ENCODE measurements around the gene HIF3A.

DNA sequence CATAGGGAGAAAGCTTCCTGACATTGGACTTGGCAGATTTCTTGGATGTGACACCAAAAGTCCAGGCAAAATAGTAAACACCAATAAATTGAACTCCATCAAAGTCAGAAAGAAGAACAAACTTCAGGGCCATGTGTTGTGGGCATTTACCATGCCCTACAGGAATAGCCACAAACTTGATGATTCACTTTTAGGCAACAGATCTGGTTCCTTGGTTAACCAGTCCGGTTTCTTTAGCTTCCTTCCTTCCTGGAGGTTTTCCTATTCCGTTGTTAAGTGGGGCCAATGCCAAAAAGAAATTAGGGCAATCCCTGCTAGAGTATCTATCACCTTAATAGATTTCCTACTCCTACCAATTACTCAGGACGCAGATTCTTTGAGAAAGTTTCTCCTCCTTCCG is 42.1 kb upstream of the HIF3A start:
- TF ChIP-seq ZNF274 (IDR thresholded peaks at IDR 0.05; ENCODE audit: low read depth, low read length), result no peak
- TF ChIP-seq, protein P1, sequence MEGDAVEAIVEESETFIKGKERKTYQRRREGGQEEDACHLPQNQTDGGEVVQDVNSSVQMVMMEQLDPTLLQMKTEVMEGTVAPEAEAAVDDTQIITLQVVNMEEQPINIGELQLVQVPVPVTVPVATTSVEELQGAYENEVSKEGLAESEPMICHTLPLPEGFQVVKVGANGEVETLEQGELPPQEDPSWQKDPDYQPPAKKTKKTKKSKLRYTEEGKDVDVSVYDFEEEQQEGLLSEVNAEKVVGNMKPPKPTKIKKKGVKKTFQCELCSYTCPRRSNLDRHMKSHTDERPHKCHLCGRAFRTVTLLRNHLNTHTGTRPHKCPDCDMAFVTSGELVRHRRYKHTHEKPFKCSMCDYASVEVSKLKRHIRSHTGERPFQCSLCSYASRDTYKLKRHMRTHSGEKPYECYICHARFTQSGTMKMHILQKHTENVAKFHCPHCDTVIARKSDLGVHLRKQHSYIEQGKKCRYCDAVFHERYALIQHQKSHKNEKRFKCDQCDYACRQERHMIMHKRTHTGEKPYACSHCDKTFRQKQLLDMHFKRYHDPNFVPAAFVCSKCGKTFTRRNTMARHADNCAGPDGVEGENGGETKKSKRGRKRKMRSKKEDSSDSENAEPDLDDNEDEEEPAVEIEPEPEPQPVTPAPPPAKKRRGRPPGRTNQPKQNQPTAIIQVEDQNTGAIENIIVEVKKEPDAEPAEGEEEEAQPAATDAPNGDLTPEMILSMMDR (IDR thresholded peaks at IDR 0.05 in 2 of 3, conservative IDR thresholded peaks at IDR 0.05 in 1 of 3; ENCODE audit: borderline replicate concordance in 1 of 3, insufficient read depth in 1 of 3, low read depth in 2 of 3, low read length in 2 of 3), result no peak
- TF ChIP-seq, protein P2, sequence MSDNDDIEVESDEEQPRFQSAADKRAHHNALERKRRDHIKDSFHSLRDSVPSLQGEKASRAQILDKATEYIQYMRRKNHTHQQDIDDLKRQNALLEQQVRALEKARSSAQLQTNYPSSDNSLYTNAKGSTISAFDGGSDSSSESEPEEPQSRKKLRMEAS (IDR thresholded peaks at IDR 0.05), result no peak
- TF ChIP-seq POLR2A (IDR thresholded peaks at IDR 0.05; ENCODE audit: borderline replicate concordance, extremely low read depth, insufficient read depth, insufficient read length), result no peak
- TF ChIP-seq, protein P3, sequence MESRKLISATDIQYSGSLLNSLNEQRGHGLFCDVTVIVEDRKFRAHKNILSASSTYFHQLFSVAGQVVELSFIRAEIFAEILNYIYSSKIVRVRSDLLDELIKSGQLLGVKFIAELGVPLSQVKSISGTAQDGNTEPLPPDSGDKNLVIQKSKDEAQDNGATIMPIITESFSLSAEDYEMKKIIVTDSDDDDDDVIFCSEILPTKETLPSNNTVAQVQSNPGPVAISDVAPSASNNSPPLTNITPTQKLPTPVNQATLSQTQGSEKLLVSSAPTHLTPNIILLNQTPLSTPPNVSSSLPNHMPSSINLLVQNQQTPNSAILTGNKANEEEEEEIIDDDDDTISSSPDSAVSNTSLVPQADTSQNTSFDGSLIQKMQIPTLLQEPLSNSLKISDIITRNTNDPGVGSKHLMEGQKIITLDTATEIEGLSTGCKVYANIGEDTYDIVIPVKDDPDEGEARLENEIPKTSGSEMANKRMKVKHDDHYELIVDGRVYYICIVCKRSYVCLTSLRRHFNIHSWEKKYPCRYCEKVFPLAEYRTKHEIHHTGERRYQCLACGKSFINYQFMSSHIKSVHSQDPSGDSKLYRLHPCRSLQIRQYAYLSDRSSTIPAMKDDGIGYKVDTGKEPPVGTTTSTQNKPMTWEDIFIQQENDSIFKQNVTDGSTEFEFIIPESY (IDR thresholded peaks at IDR 0.05; ENCODE audit: extremely low read depth, insufficient replicate concordance, low read length), result no peak
- no peak for TF ChIP-seq CEBPB (IDR thresholded peaks at IDR 0.05; ENCODE audit: low read depth)
- no peak for TF ChIP-seq EZH2phosphoT487 (IDR thresholded peaks at IDR 0.05; ENCODE audit: borderline replicate concordance)
- no peak for TF ChIP-seq POLR2AphosphoS5 (IDR thresholded peaks at IDR 0.05; ENCODE audit: low read depth, low read length)

All from HCT116 (cell line).